Activated B cell treated with CpG ODN at 0.5 μM for 24 hours (primary cell): ENCODE measurements around the gene PTCD2. TPM values are rescaled to one million over a fixed set of nuclear protein-coding genes. Genes with fewer than 3 reads are reported as not detected.

ENCODE experiments used
- ATAC-seq: fragments of 200-7000 bp; cut with Tn5 transposase; one replicate; pipeline ENCODE4 v1.10.0; 2021; ENCODE audit warnings: low read depth, mild to moderate bottlenecking, moderate library complexity
- CTCF ChIA-PET: fragments of 350-600 bp; sonication (Branson Sonifier 250); formaldehyde crosslinking; loops from one replicate; lab custom pipeline; 2021; ENCODE audit warnings: antibody characterized with exemption; lab: Charles Lee
- POLR2A ChIA-PET: fragments of 350-600 bp; sonication (Branson Sonifier 250); formaldehyde crosslinking; loops from one replicate; lab custom pipeline; 2021; ENCODE audit warnings: antibody characterized with exemption; lab: Charles Lee
- DNase-seq: peaks from one replicate; pipeline ENCODE4 v3.0.0; 2022
- H3K27ac Mint-ChIP-seq: one replicate; pipeline ENCODE4 v1.8.0; 2020; ENCODE audit warnings: mixed read lengths
- H3K27me3 Mint-ChIP-seq: one replicate; pipeline ENCODE4 v1.8.0; 2021; ENCODE audit warnings: mixed read lengths
- H3K36me3 Mint-ChIP-seq: one replicate; pipeline ENCODE4 v1.8.0; 2021; ENCODE audit warnings: low read depth, mixed read lengths
- H3K4me1 Mint-ChIP-seq: one replicate; pipeline ENCODE4 v1.8.0; 2021; ENCODE audit warnings: mixed read lengths
- H3K4me3 Mint-ChIP-seq: one replicate; pipeline ENCODE4 v1.8.0; 2020; ENCODE audit warnings: mild to moderate bottlenecking, mixed read lengths
- H3K9me3 Mint-ChIP-seq: one replicate; pipeline ENCODE4 v1.8.0; 2020; ENCODE audit warnings: mixed read lengths
- CTCF ChIP-seq: fragments of 200-600 bp; IDR thresholded peaks from one replicate; pipeline ENCODE4 v1.8.0; 2022; ENCODE audit warnings: antibody characterized with exemption, mild to moderate bottlenecking
- intact Hi-C: fragments of 100-400 bp; cut with micrococcal nuclease; formaldehyde crosslinking; loops from one replicate; pipeline ENCODE4 v1.15.1; 2024
- total RNA-seq: library from RNA; stranded (reverse); gene quantifications from 2 replicates; pipeline ENCODE4 v1.2.3, GENCODE V29; 2022

Gene PTCD2
- total RNA-seq, 1 donor from 2014 or later, result 8.9 TPM

DNA sequence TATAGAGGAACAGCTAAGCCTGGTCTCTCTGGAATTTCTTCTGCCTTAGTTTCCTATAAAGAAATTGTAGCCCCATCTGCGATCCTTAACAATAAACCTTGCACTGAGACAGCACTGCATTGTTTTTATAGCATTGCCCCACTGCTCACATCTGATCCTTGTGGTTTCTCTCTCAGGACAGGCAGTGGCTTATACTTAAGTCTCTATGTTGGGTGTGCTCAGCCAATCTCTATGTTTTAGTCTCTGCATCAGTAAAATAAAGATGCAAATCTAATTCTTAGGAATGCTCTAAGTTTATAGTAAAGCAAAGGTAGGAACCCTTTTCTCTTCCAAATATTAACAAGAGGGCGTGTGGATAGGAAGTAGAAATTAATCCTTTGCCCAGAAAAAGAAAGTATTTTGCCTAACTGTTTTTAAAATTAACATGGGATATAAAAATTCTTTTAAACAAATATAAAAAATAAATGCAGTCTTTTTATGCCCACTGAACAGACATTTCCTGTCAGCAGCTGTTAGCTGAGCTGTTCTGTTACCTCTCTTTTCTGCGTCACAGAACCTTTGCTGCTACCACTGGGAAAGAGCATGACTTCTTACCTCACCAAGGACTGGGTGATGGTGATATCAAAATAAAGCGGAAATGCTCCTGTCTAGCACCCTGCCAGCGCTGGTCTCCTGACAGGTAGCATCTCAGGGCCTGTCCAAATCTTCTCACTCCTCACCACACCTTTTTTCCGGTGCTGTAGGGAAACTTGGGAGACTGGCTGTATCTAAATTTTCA lies 29.6 kb upstream of the PTCD2 start:
- no peak for TF ChIP-seq CTCF
- peaks cover 58% of the 10 kb centered on the region for H3K4me1 Mint-ChIP-seq
- intact Hi-C loops, result loop anchor here (1.0 to 2.0 kb wide), 2 partner anchors 18 to 22 kb away; no protein-coding TSS in a partner anchor
- H3K27ac Mint-ChIP-seq, result peak overlapping the region; percentile 70
- peaks cover 55% of the 10 kb centered on the region for H3K36me3 Mint-ChIP-seq
- CTCF ChIA-PET, result no interaction called here
- ATAC-seq (peak; percentile 72), DNase-seq (no peak)
- H3K4me3 Mint-ChIP-seq, result no peak overlapping the region
- H3K9me3 Mint-ChIP-seq, result no peaks in the 10 kb centered on the region
- POLR2A ChIA-PET, result interaction anchor here (0.6 to 2.1 kb wide), 2 partner anchors 17 to 29 kb away, joined by 6 read pairs; no protein-coding TSS in a partner anchor
- no peaks in the 10 kb centered on the region for H3K27me3 Mint-ChIP-seq

- ATAC-seq, result no peak
- TF ChIP-seq CTCF, result no peak
Measured at GRCh38 chr5:72291601-72292000, 28.6 kb upstream of the PTCD2 start.

GRCh38 chr5:72292411-72292810 lies 27.8 kb upstream of the PTCD2 start:
- CTCF ChIA-PET, result interaction anchor here (1.4 to 1.5 kb wide), 2 partner anchors 10 to 16 kb away, joined by 5 to 7 read pairs; no protein-coding TSS in a partner anchor
- POLR2A ChIA-PET, result interaction anchor here (1.3 to 2.0 kb wide), 2 partner anchors 10 to 16 kb away, joined by 3 to 14 read pairs; no protein-coding TSS in a partner anchor
- peaks cover 70% of the 10 kb centered on the region for H3K4me1 Mint-ChIP-seq
- H3K9me3 Mint-ChIP-seq, result no peaks in the 10 kb centered on the region
- ATAC-seq (no peak), DNase-seq (no peak)
- intact Hi-C loops, result no loop called here
- TF ChIP-seq CTCF, result no peak
- peaks cover 58% of the 10 kb centered on the region for H3K36me3 Mint-ChIP-seq
- H3K4me3 Mint-ChIP-seq, result no peak overlapping the region
- no peak overlapping the region for H3K27ac Mint-ChIP-seq
- H3K27me3 Mint-ChIP-seq, result no peaks in the 10 kb centered on the region

More at GRCh38 chr5:72291601-72292000, 28.6 kb upstream of the PTCD2 start:
- Mint-ChIP-seq H3K9me3 (no peaks in the 10 kb centered on the region), H3K4me3 (no peak overlapping the region), H3K27ac (no peak overlapping the region), H3K27me3 (no peaks in the 10 kb centered on the region), H3K36me3 (peaks cover 58% of the 10 kb centered on the region), H3K4me1 (peaks cover 63% of the 10 kb centered on the region)
- no peak for DNase-seq
- intact Hi-C loops, result loop anchor here (2.0 kb wide), 1 partner anchor 23 kb away; no protein-coding TSS in a partner anchor
- POLR2A ChIA-PET, result interaction anchor here (0.6 to 2.0 kb wide), 4 partner anchors 10 to 28 kb away, joined by 3 to 14 read pairs (median 4); partner anchors contain the start of genes MRPS27 and PTCD2
- CTCF ChIA-PET, result interaction anchor here (1.5 kb wide), 1 partner anchor 17 kb away, joined by 7 read pairs; no protein-coding TSS in a partner anchor

GRCh38 chr5:72293495-72294055 lies 26.6 kb upstream of the PTCD2 start:
- no peak for TF ChIP-seq CTCF
- ChIA-PET CTCF (interaction anchor here (1.4 kb wide), 1 partner anchor 9 kb away, joined by 5 read pairs; no protein-coding TSS in a partner anchor), POLR2A (interaction anchor here (0.6 to 2.0 kb wide), 2 partner anchors 14 to 774 kb away, joined by 3 to 14 read pairs; no protein-coding TSS in a partner anchor)
- DNase-seq, result no peak
- Mint-ChIP-seq H3K4me3 (peak overlapping the region; percentile 11), H3K27me3 (no peaks in the 10 kb centered on the region), H3K4me1 (peaks cover 77% of the 10 kb centered on the region), H3K27ac (peak overlapping the region; percentile 86), H3K36me3 (peaks cover 53% of the 10 kb centered on the region), H3K9me3 (no peaks in the 10 kb centered on the region)
- no peak for ATAC-seq
- intact Hi-C loops, result loop anchor here (1.0 kb wide), 1 partner anchor 8 kb away; no protein-coding TSS in a partner anchor
